Activated effector memory CD4-positive, alpha-beta T cell treated with anti-CD3 and anti-CD28 coated beads, Interleukin-2, amount 50 U/mL, for 16 hours (primary cell): ENCODE data around the gene BAIAP2.

Source experiments
- DNase-seq: peaks from one replicate; pipeline ENCODE4 v3.0.0-alpha.2; 2020

Gene BAIAP2

GRCh38 chr17:81034779-81035520 is at the start of gene BAIAP2:
Gene BAIAP2 (plus strand): TSS chr17:81035151. CDS start chr17:81035255, 104 bp downstream.
- peak; percentile 99 for DNase-seq

- DNase-seq, result no peak
Measured at GRCh38 chr17:80986046-80986445, 48.9 kb upstream of the BAIAP2 start.

- no peak for DNase-seq
Measured at GRCh38 chr17:80986816-80987475, 48.0 kb upstream of the BAIAP2 start.

GRCh38 chr17:80987941-80988461 is 47.0 kb upstream of the BAIAP2 start:
- no peak for DNase-seq

- DNase-seq, result no peak
Measured at GRCh38 chr17:80989586-80989913, 45.4 kb upstream of the BAIAP2 start.

GRCh38 chr17:80990921-80991644 is 43.9 kb upstream of the BAIAP2 start:
- DNase-seq, result peak; percentile 61

- peak; percentile 88 for DNase-seq
Measured at GRCh38 chr17:80991645-80992076, 43.3 kb upstream of the BAIAP2 start, which contains the start of gene CHMP6. Gene CHMP6 (plus strand): TSS chr17:80991841. CDS start chr17:80991919, 78 bp downstream.

GRCh38 chr17:80992077-80992947 is 42.6 kb upstream of the BAIAP2 start:
- DNase-seq, result peak; percentile 66

GRCh38 chr17:80992948-80993624 is 41.9 kb upstream of the BAIAP2 start:
- no peak for DNase-seq

GRCh38 chr17:80995131-80995530 is 39.8 kb upstream of the BAIAP2 start:
- DNase-seq, result no peak

- DNase-seq, result no peak
Measured at GRCh38 chr17:80996422-80997305, 38.3 kb upstream of the BAIAP2 start.

GRCh38 chr17:80997424-80998117 is 37.4 kb upstream of the BAIAP2 start:
- no peak for DNase-seq

GRCh38 chr17:80998118-80998747 is 36.7 kb upstream of the BAIAP2 start:
- DNase-seq, result no peak

- no peak for DNase-seq
Measured at GRCh38 chr17:80998748-80999535, 36.0 kb upstream of the BAIAP2 start.

GRCh38 chr17:80999536-81000333 is 35.2 kb upstream of the BAIAP2 start:
- no peak for DNase-seq

- no peak for DNase-seq
Measured at GRCh38 chr17:81000334-81000630, 34.7 kb upstream of the BAIAP2 start.

- DNase-seq, result no peak
Measured at GRCh38 chr17:81000631-81001357, 34.2 kb upstream of the BAIAP2 start.

GRCh38 chr17:81002013-81002384 is 33.0 kb upstream of the BAIAP2 start:
- no peak for DNase-seq
